NCI-H1694 treated with DMSO at 0.1 percent for 48 hours (cell line): Measurements from ENCODE around the gene YIPF2.

Experiments
- DNase-seq: peaks from one replicate; lab custom pipeline; 2025; lab: John Stamatoyannopoulos, UW

YIPF2 gene

GRCh38 chr19:10936661-10937084, 8.2 kb upstream of the YIPF2 start:
- peak; percentile 72 for DNase-seq

GRCh38 chr19:10935371-10936059, 7.1 kb upstream of the YIPF2 start:
- DNase-seq, result no peak

- DNase-seq, result no peak
These were observed 959 bp upstream of the YIPF2 start for GRCh38 chr19:10929402-10929794.

GRCh38 chr19:10927730-10928562, 493 bp downstream of the YIPF2 start:
- DNase-seq, result no peak

- DNase-seq, result no peak
These were observed 3.8 kb downstream of the YIPF2 start for GRCh38 chr19:10924597-10924996.

- DNase-seq, result no peak
These were observed 5.0 kb downstream of the YIPF2 start for GRCh38 chr19:10923260-10924112.

- no peak for DNase-seq
These were observed 5.8 kb downstream of the YIPF2 start for GRCh38 chr19:10922638-10923014.

- DNase-seq, result no peak
These were observed 6.4 kb downstream of the YIPF2 start for GRCh38 chr19:10921910-10922637.

- DNase-seq, result no peak
These were observed 7.1 kb downstream of the YIPF2 start for GRCh38 chr19:10921199-10921909.

GRCh38 chr19:10920781-10921180, 7.7 kb downstream of the YIPF2 start:
- DNase-seq, result no peak

- no peak for DNase-seq
These were observed 8.2 kb downstream of the YIPF2 start for GRCh38 chr19:10920288-10920655.

GRCh38 chr19:10919352-10920287, 8.8 kb downstream of the YIPF2 start:
- no peak for DNase-seq

- DNase-seq, result no peak
These were observed 10.1 kb downstream of the YIPF2 start for GRCh38 chr19:10918359-10918758.

- DNase-seq, result no peak
These were observed 11.8 kb downstream of the YIPF2 start for GRCh38 chr19:10916602-10917001.

- DNase-seq, result no peak
These were observed 13.0 kb downstream of the YIPF2 start for GRCh38 chr19:10915130-10916091.

- no peak for DNase-seq
These were observed 14.6 kb downstream of the YIPF2 start for GRCh38 chr19:10913716-10914340.

- no peak for DNase-seq
These were observed 15.8 kb downstream of the YIPF2 start for GRCh38 chr19:10912619-10913018.

GRCh38 chr19:10911579-10912363, 16.7 kb downstream of the YIPF2 start:
- no peak for DNase-seq
